Stimulated activated naive B cell treated with anti-CD40 and anti-IgM and Interleukin-4, amounts not matched to agents 10 μg/mL and 1 μg/mL and 100 μg/mL, for 72 hours (primary cell): ENCODE results near the gene ALDH18A1.

ENCODE experiments used
- ATAC-seq, 2 donors: fragments of 150-1000 bp; cut with Tn5 transposase; replicated peaks; 2 replicates each; pipeline ENCODE4 v1.10.0; 2021; ENCODE audit warnings: moderate library complexity in 1 of 2
- DNase-seq: peaks from one replicate; pipeline ENCODE4 v3.0.0; 2021
- H3K27ac Mint-ChIP-seq: one replicate; pipeline ENCODE4 v1.8.0; 2022; ENCODE audit warnings: mild to moderate bottlenecking, mixed read lengths
- H3K27me3 Mint-ChIP-seq, 2 donors: one replicate each; pipeline ENCODE4 v1.8.0; 2022; ENCODE audit warnings: mixed read lengths in 2 of 2
- H3K36me3 Mint-ChIP-seq, 2 donors: one replicate each; pipeline ENCODE4 v1.8.0; 2022; ENCODE audit warnings: mixed read lengths in 2 of 2, mild to moderate bottlenecking in 1 of 2
- H3K4me1 Mint-ChIP-seq, 2 donors: one replicate each; pipeline ENCODE4 v1.8.0; 2022; ENCODE audit warnings: mixed read lengths in 2 of 2, mild to moderate bottlenecking in 1 of 2
- H3K4me3 Mint-ChIP-seq, 2 donors: one replicate each; pipeline ENCODE4 v1.8.0; 2022; ENCODE audit warnings: mild to moderate bottlenecking in 2 of 2, mixed read lengths in 2 of 2, moderate library complexity in 1 of 2
- H3K9me3 Mint-ChIP-seq, 2 donors: one replicate each; pipeline ENCODE4 v1.8.0; 2022; ENCODE audit warnings: mixed read lengths in 2 of 2, mild to moderate bottlenecking in 1 of 2

The ALDH18A1 gene

DNA sequence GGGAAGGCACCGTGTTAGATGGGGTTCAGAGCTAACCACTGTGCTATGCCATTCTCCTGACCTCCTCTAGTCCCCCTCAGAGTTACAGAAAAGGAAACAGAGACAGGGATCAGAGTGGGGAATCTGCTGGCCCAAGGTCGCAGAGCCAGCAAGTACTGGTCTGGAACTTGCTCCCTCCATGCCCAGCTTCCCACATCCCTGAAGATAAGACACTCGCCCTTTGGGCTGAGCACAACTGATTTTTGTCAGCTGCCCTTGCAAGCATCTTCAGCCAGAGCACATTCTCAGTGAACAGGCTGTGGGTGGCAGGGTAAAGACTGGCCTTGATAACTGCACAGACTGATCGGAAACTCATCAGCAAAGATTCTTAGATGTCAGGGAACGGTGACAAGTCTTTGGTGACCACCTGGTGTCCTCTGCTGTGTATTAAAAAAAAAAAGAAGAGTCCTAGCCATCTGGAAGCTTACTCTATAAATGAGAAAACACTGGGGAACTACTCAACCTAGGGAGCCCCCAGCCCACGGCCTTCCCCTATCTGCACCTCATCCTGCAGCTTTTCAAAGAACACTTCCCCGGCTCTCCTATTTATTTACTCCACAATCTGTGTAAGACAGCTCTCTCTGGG, 94.1 kb downstream of the ALDH18A1 start:
- peaks cover 5 to 14% of the 10 kb centered on the region in 2 donors for H3K4me1 Mint-ChIP-seq
- DNase-seq (no peak), ATAC-seq (no peak)
- H3K9me3 Mint-ChIP-seq = no peaks in the 10 kb centered on the region
- peaks cover 0 to 2% of the 10 kb centered on the region in 2 donors for H3K36me3 Mint-ChIP-seq
- H3K27me3 Mint-ChIP-seq = peaks cover 29 to 35% of the 10 kb centered on the region in 2 donors
- H3K27ac Mint-ChIP-seq = no peak overlapping the region
- H3K4me3 Mint-ChIP-seq = no peak overlapping the region

DNA sequence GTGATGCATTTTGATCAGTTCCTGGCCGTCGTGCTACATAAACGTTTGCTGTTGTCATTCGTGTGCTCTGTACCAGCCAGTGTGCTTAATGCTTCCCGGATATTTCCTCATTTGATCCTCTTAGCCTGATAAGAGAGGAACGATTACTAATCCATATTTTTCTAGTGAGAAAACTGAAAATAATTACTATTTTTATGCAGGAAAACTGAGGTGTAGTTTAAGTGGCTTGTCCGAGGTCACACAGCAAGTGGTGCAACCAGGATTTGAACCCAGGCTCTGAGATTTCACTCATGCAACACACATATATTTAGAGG, 94.7 kb downstream of the ALDH18A1 start:
- Mint-ChIP-seq H3K36me3 (peaks cover 0 to 2% of the 10 kb centered on the region in 2 donors), H3K9me3 (no peaks in the 10 kb centered on the region), H3K27me3 (peaks cover 31 to 40% of the 10 kb centered on the region in 2 donors), H3K27ac (no peak overlapping the region), H3K4me3 (peak overlapping the region; percentile 90 to 98), H3K4me1 (peaks cover 5 to 14% of the 10 kb centered on the region in 2 donors)
- no peak for DNase-seq
- ATAC-seq = no peak

DNA sequence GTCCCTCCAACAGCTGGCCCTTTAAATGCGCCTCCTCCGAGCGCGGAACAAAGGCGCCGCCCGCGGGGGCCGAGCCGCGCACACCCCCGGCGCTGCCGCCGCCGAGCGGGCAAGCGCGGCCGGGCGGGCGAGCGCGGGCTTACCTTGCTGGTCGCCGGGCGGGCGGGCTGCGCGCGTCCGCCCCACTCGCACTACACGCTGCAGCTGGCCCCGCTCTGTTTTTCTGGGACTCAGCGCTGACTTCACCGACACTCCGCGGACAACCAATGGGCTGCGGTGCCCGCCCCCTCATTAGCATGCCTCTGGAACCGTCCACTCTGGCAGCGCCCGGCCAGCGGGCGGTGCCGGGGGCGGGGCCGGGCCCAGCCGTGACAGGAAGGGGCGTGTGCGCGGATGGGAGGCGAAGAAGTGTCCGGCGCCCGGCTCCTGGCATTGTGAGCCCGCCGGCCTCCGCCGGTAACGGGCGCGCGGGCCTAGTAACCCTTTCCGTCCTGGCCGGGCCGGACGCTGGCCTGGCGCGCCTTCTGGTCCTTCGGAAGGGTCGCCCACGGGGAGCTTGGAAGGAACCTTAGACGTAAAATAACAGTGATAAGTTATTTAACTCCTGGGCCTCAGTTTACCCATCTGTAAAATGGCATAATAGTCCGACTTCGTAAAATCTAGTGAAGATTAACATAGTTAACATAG, 95.2 kb downstream of the ALDH18A1 start, which contains the start of gene SORBS1:
Gene SORBS1 (minus strand): TSS at position 195 of the 687 bp plus-strand sequence. CDS start 120,236 bp downstream, outside the sequence.
- Mint-ChIP-seq H3K27ac (peak within 1 kb of the TSS; percentile 89), H3K4me3 (peak within 1 kb of the TSS; percentile 95 to 98), H3K4me1 (peaks cover 5 to 14% of the 10 kb centered on the region in 2 donors), H3K36me3 (peaks cover 0 to 2% of the 10 kb centered on the region in 2 donors), H3K27me3 (peaks cover 30 to 43% of the 10 kb centered on the region in 2 donors), H3K9me3 (no peaks in the 10 kb centered on the region)
- peak; percentile 98 to 99 for ATAC-seq
- peak; percentile 87 for DNase-seq

GRCh38 chr10:95560278-95561176, 96.0 kb downstream of the ALDH18A1 start:
- no peaks in the 10 kb centered on the region for H3K9me3 Mint-ChIP-seq
- H3K36me3 Mint-ChIP-seq = peaks cover 0 to 2% of the 10 kb centered on the region in 2 donors
- peaks cover 5 to 20% of the 10 kb centered on the region in 2 donors for H3K4me1 Mint-ChIP-seq
- peak overlapping the region; percentile 89 for H3K27ac Mint-ChIP-seq
- peak; percentile 16 for DNase-seq
- H3K27me3 Mint-ChIP-seq = peaks cover 27 to 43% of the 10 kb centered on the region in 2 donors
- ATAC-seq = peak; percentile 53
- H3K4me3 Mint-ChIP-seq = peak overlapping the region; percentile 95 to 98

DNA sequence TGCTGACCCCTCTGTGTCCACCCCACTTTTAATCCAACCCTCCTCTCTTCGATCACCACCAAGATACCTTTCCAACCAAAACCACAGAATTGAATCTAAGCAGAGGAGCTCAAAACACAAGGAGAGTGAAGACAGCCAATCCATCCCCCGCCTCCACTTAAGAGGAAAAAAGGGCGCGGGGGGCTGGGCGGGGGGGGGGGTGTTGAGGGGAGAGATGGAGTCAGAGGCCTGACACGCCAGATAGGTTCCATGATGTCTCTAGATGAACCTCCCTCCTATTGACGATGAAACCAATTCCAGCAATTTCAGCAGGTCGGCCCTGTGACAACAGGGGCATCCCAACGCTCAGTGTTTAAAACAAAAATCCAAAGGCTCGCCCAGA, 96.6 kb downstream of the ALDH18A1 start:
- Mint-ChIP-seq H3K4me1 (peaks cover 5 to 20% of the 10 kb centered on the region in 2 donors), H3K9me3 (no peaks in the 10 kb centered on the region), H3K27ac (no peak overlapping the region), H3K4me3 (peak overlapping the region; percentile 95 to 98), H3K27me3 (peaks cover 27 to 43% of the 10 kb centered on the region in 2 donors), H3K36me3 (peaks cover 0 to 2% of the 10 kb centered on the region in 2 donors)
- ATAC-seq = no peak
- DNase-seq = no peak

- peaks cover 5 to 20% of the 10 kb centered on the region in 2 donors for H3K4me1 Mint-ChIP-seq
- peaks cover 27 to 43% of the 10 kb centered on the region in 2 donors for H3K27me3 Mint-ChIP-seq
- H3K27ac Mint-ChIP-seq = no peak overlapping the region
- no peaks in the 10 kb centered on the region for H3K9me3 Mint-ChIP-seq
- H3K36me3 Mint-ChIP-seq = peaks cover 0 to 2% of the 10 kb centered on the region in 2 donors
- ATAC-seq (no peak), DNase-seq (no peak)
- peak overlapping the region; percentile 36 to 37 for H3K4me3 Mint-ChIP-seq
These were observed 97.0 kb downstream of the ALDH18A1 start for GRCh38 chr10:95559471-95559870.

GRCh38 chr10:95558593-95559320, 97.8 kb downstream of the ALDH18A1 start:
- Mint-ChIP-seq H3K9me3 (no peaks in the 10 kb centered on the region), H3K4me3 (no peak overlapping the region), H3K27ac (no peak overlapping the region), H3K36me3 (peaks cover 0 to 2% of the 10 kb centered on the region in 2 donors), H3K27me3 (peaks cover 27 to 43% of the 10 kb centered on the region in 2 donors), H3K4me1 (peaks cover 5 to 20% of the 10 kb centered on the region in 2 donors)
- ATAC-seq = no peak
- DNase-seq = no peak

- Mint-ChIP-seq H3K4me1 (peaks cover 5 to 20% of the 10 kb centered on the region in 2 donors), H3K4me3 (no peak overlapping the region)
These were observed 99.3 kb downstream of the ALDH18A1 start for GRCh38 chr10:95556994-95557767.

More at GRCh38 chr10:95556994-95557767, 99.3 kb downstream of the ALDH18A1 start:
- Mint-ChIP-seq H3K27ac (no peak overlapping the region), H3K36me3 (peaks cover 2 to 3% of the 10 kb centered on the region in 2 donors), H3K27me3 (peaks cover 29 to 43% of the 10 kb centered on the region in 2 donors), H3K9me3 (peaks cover 3 to 7% of the 10 kb centered on the region in 2 donors)
- no peak for DNase-seq
- ATAC-seq = no peak
